Hematopoietic multipotent progenitor cell treated with erythropoietin and hydrocortisone succinate and interleukin-3 and kit ligand, for 6 days (in vitro differentiated cells): ENCODE results near the gene LTV1.
"Not testable (repeated sequence)": the region's sequence is repeated elsewhere in the genome, so short reads cannot be mapped to it uniquely, and the experiment has no call there.

ENCODE experiments used
- DNase-seq: peaks from one replicate; pipeline ENCODE4 v3.0.0-alpha.2; 2015

LTV1 gene

GRCh38 chr6:143843677-143843999 is 500 bp downstream of the LTV1 start:
- peak; percentile 42 for DNase-seq

GRCh38 chr6:143844006-143844405 is 868 bp downstream of the LTV1 start:
- peak; percentile 40 for DNase-seq

DNA sequence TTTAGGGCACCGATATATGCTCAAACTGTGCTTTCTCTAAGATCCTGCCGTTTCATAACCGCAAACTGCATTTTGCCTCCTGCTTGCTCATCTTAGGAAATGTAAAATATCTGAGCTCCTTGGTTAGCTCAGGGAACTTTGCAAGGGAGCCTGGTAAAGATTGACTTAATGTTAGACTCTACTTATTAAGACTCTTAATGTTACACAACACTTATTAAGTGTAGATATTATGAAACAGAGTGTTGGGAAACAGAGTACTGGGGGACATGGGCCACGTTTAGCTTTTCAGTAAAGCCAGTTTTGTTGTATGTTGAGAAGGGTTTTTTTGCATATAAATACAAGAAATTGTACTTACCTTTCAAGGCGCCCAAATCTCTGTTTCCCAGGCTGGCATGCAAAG is 1.9 kb downstream of the LTV1 start:
- peak; percentile 33 for DNase-seq

GRCh38 chr6:143851706-143852105 is 8.6 kb downstream of the LTV1 start:
- DNase-seq: not testable (repeated sequence)

GRCh38 chr6:143855057-143855456 is 11.9 kb downstream of the LTV1 start:
- DNase-seq: not testable (repeated sequence)

DNA sequence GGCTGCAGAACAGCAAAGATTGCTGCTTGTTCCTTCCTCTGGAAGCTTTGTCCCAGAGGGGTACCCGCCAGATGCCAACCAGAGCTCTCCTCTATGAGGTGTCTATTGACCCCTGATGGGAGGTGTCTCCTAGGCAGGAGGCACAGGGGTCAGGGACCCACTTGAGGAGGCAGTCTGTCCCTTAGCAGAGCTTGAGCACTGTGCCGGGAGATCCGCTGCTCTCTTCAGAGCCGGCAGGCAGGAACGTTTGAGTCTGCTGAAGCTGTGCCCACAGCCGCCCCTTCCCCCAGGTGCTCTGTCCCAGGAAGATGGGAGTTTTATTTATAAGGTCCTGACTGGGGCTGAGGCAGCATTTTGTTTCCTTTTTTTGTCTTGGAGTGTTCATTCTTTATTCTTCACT is 13.6 kb downstream of the LTV1 start:
- not testable (repeated sequence) for DNase-seq

GRCh38 chr6:143857651-143858050 is 14.5 kb downstream of the LTV1 start:
- DNase-seq: no peak

DNA sequence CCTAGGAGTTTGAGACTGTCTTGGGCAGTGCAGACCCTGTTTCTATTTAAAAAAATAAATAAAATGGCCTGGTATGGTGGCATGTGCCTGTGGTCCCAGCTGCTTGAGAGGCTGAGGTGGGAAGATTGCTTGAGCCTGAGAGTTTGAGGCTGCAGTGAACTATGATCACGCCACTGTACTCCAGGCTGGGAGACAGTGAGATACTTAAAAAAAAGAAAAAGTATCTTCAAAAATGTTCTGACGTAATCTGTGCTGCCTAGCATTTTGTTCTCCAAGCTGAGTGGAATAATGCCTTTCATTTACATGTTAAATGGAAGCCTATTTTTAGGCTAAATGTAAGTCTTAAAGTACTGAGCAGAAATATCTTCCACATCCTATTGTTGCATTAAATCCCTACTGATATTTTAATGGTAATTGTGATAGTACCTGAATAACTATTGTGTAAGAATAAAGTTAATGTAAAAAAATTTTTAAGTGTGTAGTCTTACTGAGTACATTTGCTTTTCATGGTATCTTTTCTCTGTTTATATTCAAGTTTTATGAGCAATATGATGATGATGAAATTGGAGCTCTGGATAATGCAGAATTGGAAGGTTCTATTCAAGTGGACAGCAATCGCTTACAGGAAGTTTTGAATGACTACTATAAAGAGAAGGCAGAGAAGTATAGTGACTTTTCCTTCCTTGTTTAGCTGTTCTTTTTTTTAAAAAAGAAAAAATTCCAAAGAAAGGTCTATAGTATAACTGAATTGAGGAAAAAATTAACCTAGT is 16.9 kb downstream of the LTV1 start:
- DNase-seq: no peak

GRCh38 chr6:143863771-143864170 is 20.6 kb downstream of the LTV1 start:
- DNase-seq: no peak

- DNase-seq: no peak
Observed at GRCh38 chr6:143864234-143864633, 21.1 kb downstream of the LTV1 start, which contains the start of gene ZC2HC1B. TSS of gene ZC2HC1B (plus strand) at chr6:143864474. CDS start at chr6:143864540, 66 bp downstream.

GRCh38 chr6:143867236-143867635 is 24.1 kb downstream of the LTV1 start:
- no peak for DNase-seq

- not testable (repeated sequence) for DNase-seq
Observed at GRCh38 chr6:143868808-143869207, 25.7 kb downstream of the LTV1 start.

DNA sequence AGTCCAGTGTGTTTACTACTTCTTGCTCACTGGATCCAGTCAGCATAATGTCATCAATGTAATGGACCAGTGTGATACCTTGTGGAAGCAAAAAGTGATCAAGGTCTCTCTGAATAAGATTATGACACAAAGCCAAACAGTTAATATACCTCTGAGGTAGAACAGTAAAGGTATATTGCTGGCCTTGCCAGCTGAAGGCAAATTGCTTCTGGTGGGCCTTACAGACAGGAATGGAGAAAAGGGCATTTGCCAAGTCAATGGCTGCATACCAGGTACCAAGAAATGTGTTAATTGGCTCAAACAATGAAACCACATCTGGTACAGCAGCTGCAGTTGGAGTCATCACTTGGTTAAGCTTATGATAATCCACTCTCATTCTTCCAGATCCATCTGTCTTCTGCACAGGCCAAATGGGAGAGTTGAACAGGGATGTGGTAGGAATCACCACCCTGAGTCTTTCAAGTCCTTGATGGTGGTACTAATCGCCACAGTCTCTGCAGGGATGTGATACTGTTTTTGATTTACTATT is 28.1 kb downstream of the LTV1 start:
- not testable (repeated sequence) for DNase-seq

- DNase-seq: no peak
Observed at GRCh38 chr6:143872201-143872600, 29.1 kb downstream of the LTV1 start.

- not testable (repeated sequence) for DNase-seq
Observed at GRCh38 chr6:143873600-143873999, 30.5 kb downstream of the LTV1 start.

DNA sequence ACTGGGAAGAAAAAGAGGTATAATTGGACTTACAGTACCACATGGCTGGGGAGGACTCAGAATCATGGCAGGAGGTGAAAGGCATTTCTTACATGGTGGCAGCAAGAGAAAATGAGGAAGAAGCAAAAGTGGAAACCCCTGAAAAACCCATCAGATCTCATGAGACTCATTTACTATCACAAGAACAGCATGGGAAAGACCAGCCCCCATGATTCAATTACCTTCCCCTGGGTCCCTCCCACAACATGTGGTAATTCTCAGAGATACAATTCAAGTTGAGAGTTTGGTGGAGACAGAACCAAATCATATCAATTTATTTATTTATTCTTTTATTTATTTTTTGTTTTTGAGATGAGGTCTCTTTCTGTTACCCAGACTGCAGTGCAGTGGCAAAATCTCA is 31.4 kb downstream of the LTV1 start:
- not testable (repeated sequence) for DNase-seq

GRCh38 chr6:143877584-143878271 is 34.6 kb downstream of the LTV1 start:
- no peak for DNase-seq

- no peak for DNase-seq
Observed at GRCh38 chr6:143878272-143878760, 35.2 kb downstream of the LTV1 start.

GRCh38 chr6:143880412-143880811 is 37.3 kb downstream of the LTV1 start:
- DNase-seq: no peak

DNA sequence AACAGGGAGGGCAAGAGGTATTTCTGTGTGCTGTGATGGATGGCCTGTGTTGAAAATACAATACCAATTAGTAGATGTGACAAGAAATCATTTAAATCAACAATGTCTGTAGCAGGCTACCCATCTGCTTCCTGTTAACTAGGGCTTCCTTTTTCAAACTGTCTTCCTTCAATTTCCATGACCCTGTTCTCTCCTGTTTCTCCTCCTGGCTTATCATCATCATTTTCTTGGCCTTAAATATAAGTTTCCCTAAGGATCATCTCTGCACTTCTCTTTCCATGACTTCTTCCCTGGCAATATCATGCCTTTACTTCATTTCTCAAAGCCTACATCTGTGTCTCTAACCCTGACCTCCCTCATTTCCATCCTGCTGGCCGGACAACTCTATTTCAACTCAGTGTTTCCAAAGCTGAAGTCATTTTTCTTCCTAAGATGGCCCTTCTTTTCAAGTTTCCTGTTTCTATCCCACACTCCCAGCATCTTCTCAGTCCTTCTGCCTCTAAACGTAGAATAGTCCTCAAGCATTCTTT is 39.3 kb downstream of the LTV1 start:
- DNase-seq: no peak

DNA sequence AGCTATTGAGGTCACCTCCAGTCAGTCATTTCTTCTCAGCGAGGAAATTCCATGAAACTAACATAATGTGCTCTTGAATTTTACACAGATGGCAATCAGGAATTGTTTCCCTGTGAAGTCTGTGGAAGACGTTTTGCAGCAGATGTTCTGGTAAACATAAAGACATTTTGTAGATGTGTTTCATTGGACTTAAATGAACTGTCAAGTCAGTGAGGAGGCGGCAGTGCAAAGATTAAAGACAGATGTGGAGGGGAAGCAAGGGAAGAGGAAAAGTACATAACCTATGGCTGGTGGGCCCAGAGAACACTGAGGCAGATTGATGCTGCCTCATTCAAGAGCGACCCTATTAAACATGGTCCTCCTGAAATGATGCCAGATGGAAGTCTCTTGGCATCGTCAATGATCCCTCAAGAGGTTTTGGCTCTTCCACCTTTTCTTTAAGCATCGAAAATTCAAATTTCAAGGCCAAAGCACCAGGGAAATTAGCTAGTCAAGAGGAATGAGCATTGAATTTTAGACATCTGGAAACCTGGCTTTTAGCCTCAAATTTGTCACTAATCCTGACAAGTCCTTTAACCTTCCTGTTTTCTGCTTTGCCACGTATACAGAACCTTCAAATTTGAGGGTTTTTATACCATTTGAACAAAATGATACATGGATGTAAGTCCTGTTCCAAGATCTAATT is 41.2 kb downstream of the LTV1 start:
- no peak for DNase-seq

- no peak for DNase-seq
Observed at GRCh38 chr6:143885116-143885515, 42.0 kb downstream of the LTV1 start.

DNA sequence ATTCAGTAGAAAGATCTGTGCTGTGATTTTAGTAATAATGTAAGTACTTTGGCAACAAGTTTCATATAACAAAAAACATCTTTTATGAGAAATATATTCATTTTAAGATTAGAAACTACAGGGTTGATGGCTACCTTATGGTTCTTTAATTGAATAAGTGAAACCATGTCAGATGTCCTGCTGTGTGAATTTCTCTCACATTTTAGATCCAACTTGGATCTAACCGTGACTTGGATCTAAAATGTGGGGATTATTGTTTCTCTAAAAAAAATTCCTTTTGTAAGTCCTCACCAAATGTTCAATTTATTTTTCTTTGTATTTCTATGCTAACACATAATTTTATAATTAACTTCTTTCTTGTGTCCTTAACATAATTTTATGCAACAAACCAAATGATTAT is 51.5 kb downstream of the LTV1 start:
- DNase-seq: no peak
